KG1 (cell line): Measurements from ENCODE around the gene CGB3.
"Not testable (repeated sequence)": the region's sequence is repeated elsewhere in the genome, so short reads cannot be mapped to it uniquely, and the experiment has no call there.

ENCODE experiments used
- DNase-seq: peaks from one replicate; lab custom pipeline; 2025; lab: John Stamatoyannopoulos, UW

CGB3 gene

DNA sequence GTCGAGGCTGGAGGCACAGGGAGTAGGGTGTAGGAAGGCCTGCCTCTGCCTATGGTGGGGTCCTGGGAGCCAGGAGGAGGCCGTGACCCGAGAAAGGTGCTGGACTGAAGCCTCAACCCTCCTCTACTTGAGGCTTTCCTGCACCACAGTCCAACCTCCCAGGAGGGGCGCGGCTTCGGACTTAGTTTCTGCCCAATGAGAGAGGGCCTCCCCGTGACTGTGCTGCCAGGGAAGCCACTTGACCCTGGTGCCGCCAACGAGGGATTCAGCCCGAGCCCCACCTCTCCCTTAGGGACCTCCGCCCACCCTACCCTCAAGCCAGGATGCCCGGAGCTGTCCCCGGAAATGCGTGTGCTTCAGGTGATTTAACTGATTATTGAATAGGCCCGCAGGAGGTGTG, at the start of gene CGB3:
Gene CGB3, minus strand, starts transcription at position 101 of the 400 bp plus-strand sequence. CDS start 362 bp downstream, outside the sequence.
- DNase-seq, result not testable (repeated sequence)

DNA sequence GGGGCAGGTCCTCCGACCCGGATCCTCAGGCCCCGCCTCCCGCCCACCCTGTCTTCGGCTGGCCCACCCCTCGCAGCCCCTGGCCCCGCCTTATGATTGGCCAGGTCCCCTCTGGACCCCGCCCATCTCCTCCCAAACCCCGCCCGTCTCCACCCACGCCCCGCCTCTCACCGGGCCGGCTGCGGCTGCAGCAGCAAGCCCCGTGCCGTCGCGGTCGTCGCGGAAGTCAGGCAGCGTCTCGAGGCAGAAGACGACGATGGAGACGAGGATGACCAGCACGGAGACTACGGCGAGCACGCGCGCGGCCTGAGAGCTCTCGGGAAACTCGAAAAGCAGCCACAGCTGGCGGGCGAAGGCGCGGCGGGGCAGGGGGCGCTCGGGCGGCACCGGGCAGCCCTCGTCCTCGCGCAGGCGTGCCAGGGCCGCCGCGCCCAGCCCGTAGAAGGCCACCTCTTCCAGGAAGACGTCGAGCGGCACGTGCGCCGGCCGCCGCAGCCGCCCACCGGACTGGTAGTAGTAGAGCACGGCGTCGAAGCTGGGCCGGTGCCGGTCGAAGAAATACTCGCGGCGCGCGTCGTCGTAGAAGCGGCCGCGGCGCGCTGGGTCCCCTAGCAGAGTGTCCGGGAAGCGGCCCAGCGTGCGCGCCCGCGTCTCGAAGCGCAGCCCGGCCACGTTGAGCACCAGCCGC, 47.9 kb upstream of the CGB3 start:
- DNase-seq, result no peak

DNA sequence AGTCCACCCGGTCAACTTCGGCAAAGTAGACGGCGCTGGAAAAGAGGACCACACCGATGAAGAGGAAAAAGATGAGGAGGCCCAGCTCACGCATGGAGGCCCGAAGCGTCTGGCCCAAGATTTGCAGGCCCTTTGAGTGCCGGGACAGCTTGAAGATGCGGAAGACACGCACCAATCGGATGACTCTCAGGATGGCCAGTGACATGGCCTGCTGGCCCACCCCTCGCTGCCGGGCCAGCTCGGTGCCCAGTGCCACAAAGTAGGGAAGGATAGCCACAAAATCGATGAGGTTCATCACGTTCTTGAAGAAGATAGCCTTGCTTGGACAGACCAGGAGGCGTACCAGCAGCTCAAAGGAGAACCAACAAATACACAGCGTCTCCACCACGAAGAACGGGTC, 46.3 kb upstream of the CGB3 start:
- DNase-seq, result no peak

DNA sequence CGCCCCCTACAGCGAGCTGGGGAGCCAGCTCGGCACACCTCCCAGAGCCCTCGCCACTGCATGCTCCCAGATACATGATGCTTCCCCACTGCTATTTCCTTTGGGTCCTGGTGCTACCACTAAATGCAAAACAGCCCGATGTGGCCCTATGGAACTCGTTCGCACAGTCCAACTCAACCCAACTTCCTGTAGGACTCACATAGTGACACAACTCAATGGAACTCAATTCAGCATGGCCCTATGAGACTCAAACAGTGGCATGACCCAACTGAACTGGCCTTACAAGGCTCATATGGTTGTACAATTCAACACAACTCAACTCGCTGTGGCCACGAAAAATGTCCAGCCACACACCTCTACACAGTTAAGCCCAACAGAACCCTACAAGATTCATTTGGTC, 44.9 kb upstream of the CGB3 start:
- no peak for DNase-seq

DNA sequence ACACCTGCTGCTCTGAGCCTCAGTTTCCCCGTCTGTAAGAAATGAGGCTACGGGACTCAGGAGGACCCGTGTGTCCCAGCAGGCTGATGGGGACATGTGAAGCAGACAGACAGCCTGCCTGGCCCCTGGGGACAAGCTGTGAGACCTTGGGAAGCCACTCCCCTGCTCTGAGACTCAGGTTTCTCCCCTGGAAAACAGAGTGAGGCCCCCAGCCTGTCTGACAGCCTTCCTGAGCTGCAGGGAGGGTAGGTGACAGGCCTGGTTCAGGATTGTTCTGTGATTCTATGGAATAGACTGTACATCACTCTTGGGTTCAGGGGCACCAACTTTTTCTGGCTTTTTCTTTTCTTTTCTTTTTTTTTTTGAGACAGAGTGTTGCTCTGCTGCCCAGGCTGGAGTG, 43.4 kb upstream of the CGB3 start:
- no peak for DNase-seq

DNA sequence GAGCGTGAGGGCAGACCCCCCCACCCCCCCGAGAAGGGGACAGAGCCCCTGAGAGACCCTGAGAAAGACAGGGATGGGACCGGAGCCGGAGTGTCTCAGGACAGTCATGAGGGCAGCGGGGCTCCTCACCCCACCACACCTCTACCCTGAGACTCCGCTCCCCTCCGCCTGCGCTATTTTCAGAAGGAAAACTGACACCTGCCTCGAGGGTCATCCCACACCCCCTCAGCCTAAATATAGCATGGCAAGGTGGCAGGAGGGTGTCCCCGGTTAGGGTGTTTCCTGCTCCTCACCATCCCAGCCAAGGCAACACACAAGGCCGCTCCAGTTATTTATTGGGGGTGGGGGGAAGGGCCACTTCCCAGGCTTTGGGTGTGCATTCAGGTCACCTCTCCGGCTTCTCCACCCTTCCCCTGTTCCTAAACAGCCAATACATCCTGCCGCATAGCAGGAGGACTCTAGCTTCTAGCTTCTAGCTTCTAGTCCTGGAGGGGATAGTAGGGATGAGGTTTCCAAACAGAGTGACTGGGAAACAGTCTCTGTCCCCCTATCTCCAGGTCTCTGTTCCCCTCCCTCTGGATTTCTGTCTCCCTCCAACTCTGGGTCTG, 41.9 kb upstream of the CGB3 start:
- no peak for DNase-seq

DNA sequence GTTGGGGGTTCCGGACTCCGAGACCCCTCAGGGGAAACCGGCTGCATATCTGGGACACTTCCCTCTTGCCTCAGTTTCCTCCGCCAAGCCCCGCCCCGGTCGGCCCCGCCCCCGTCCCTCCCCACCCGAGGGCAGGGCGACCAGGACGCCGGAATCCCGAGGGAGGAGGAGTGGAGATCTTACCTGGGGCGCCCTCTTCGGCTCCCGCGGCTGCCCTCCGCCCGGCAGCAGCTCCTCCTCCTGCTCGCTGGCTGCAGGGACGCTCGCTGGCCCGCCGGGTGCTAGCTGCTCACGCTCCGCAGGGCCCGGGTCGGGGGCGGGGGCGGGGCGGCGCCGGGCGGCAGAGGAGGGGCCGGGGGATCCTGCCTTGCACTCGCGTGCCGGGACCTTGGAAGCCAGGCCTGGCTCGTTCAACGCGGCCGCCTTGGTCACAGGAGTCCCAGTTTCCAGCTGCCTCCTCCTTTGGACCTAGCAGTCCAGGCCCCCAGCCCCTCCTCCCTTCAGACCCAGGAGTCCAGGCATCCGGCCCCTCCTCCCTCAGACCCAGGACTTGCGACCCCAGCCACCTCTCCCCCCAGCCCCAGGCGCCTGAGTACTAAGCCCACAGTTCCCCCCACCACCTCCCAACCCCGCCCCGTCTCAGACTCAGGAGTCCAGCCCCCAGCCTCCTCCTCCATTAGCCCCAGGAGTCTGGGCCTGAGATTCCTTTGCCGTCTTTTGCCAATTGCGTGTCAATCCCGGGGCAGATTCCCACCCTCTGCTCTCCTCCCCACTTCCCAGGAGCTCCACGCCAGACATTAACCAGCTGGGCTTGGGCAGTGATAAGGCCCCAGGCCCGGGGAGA, 40.9 kb upstream of the CGB3 start, which contains the start of gene NTF4:
Gene NTF4, minus strand, starts transcription at position 51 of the 844 bp plus-strand sequence. CDS start 2,821 bp downstream, outside the sequence.
- no peak for DNase-seq

DNA sequence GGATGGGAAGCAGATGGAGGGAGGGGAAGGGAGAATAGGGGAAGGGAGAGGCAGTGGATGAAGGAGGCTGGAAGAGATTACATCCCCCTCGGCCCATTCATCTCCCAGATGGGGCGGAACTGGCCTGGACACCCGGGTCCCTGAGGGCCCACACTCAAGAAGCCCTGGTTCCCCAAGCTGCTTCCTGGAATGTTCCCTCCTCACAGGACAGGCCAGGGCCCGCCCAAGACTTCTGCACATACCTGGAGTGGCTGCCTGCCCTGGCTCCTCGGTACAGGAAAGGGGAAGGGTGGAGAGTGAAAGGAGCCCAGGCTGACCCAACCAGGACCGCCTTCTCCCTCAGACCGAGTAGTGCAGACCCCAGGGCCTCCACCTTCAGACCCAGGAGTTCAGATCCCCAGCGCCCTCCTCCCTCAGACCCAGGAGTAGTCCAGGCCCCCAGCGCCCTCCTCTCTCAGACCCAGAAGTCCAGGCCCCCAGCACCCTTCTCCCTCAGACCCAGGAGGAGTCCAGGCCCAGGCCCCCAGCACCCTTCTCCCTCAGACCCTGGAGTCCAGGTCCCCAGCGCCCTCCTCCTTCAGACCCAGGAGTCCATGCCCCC, 40.0 kb upstream of the CGB3 start:
- DNase-seq, result no peak

DNA sequence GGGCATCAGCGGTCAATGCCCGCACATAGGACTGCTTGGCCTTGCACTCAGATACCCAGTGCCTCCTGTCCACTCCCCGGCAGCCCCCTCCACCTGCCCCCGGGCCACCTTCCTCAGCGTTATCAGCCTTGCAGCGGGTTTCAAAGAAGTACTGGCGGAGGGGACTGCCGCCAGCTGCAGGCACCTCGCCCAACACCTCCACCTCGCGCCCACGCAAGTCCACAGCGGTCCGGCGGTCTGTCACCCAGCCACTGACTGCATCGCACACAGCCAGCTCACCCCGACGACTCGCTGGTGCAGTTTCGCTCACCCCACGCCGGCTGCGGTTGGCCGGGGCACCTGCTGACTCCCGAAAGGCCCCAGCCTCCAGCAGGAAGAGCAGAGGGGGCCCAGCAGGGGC, 37.3 kb upstream of the CGB3 start:
- DNase-seq, result no peak

DNA sequence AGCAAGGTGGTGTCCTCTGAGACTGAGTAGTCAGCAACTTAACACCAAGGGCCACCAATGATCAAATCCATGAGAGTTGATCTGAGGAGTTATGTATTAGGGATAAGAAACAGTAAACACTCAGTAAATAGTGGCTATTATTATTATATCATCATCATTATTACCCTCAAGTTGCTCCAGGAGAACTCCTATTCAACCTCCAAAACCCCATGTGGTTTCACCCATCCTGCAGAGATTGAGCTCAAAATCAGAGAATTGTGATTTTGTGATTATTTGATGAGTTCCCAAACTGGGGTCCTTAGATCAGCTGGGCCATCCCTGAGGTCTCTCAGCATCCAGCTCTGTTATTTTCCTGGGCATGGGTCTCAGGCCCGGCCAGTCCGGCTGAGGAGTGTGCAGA, 36.9 kb upstream of the CGB3 start:
- DNase-seq, result no peak

DNA sequence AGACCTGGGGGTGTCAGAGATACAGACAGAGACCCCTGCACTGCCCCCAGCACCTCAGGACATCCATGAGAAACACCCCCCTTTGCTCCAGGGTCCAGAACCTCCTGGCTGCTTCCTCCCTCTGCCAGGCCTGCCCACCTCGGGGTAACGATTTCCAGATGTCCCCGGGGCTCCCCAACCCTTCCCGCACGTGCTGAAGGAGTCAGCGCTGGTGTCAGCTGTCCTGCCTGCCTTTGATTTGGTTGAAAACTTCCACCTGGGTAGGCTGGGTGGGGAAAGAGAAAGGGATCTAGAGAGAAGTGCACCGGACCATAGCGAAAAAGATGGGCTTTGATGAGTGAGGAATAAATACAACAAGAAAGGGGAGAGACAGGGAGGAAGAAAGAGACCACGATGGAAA, 34.9 kb upstream of the CGB3 start:
- no peak for DNase-seq

DNA sequence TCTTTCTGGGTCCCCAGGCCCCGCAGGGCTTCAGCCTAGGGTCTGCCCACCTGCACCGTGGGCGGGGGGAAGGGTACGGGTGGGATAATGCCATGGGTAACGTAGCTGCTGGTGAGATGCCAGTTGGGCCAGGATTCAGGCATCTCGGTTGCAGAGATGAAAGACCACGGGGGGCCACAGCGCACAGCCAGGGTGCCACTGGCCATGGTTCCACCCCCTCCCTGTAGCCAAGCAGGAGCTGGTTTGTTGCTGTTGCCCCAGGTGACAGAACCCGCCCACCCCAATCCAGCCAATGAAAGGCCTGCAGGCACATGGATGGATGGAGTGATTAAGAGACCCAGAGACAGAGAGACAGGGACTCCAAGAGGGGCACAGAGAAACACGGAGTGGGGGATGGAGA, 34.4 kb upstream of the CGB3 start:
- DNase-seq, result no peak

DNA sequence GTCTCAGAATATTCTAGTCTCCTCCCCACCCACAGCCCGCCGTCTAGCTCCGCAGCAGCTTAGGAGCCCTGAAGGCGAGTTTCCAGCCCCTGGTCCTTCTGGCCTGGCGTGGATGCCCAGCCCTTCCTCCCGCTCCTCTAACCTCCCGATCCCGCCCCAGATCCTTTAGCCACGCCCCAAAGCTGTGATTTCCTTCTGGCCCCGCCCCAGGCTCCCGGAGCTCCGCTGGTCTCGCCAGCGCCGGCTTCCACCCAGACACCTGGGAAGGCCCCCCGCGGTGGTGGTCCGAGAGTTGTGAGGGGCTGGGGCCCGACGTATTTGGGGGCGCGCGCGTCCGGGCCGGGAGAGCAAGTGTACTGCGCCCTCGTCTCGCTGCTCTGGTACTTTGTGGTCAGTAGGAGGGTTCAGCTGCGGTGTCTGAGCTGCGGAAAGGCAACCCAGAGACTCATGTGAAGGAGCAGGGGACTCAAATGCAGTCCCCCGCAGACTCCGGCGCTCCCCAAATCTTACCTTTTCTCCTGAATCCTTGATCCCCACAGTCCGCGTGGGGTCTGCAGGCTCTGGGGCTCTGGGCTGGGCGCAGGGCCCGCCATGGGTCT, 33.6 kb upstream of the CGB3 start, which contains the start of gene CGB7:
Gene CGB7, minus strand, starts transcription at position 114 of the 599 bp plus-strand sequence. CDS start 2,374 bp downstream, outside the sequence.
- DNase-seq, result no peak

DNA sequence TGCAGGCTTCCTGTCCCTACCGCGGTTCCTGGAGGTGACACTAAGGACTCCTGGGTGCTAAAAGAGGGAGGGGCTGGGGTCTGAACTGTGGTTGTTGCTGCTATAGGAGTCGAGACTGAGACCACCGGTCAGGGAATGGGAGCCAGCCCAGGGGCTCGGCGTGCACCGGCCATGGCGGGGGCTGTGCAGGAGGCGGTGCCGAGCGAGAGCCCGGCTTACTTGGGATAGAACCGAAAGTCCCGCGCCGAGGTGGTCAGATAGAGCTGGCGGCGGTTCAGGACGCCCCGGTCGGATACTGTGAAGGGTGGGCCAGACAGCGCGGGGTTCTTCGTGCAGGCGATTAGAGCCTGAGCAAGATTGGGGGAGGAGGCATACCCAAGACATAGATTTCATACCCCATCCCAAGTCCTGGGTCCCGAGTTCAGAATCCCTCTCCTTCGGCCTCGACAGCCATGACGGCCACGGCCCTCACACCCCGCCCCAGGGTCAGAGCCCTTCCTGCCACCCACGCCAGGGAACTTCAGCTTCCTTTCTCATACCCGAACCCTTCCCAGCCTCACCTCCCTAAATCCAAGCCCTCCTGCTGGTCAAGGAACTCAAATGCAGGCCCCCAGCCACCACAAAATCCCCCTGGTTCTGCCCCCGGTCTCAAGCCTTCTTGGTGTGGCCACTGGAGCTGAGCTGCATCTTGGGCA, 32.9 kb upstream of the CGB3 start:
- not testable (repeated sequence) for DNase-seq

DNA sequence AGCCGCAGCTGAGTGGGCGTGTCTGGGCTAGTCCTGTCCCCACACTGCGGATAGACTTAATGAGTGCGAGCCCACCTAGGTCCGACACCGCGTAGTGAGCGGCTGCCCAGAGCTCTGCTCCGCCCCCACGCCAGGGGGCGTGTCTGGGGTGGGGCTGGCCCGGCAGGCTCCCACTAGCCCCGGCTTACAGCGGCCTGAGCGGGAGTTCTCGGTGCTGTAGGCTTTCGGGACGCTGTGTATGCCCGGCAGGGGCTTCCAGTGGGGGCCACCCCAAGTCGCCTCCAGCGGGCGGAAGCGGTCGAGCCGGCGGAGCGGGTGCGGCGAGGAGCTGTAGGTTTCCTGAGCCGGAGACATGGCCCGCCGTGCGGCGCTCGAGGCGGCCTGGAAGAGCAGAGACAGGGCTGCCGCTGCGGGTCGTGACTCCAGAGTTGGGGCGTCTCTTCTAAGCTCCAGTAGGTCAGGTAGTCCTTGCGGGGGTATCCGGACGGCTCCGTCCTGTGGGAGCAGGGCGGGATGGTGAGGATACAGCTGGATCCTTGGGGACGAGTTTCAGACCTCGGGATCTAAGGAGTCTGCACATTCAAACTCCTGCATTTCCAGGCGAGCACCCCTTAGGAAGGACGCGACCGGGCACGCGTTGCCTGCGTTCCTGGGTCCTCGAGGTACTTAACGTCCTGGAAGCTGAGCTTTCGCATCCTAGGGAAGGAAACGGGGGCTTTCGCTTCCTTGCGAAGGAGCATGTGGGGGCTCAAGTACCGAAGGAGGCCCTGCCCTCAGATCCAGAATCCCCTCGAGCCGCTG, 32.2 kb upstream of the CGB3 start:
- DNase-seq, result no peak

DNA sequence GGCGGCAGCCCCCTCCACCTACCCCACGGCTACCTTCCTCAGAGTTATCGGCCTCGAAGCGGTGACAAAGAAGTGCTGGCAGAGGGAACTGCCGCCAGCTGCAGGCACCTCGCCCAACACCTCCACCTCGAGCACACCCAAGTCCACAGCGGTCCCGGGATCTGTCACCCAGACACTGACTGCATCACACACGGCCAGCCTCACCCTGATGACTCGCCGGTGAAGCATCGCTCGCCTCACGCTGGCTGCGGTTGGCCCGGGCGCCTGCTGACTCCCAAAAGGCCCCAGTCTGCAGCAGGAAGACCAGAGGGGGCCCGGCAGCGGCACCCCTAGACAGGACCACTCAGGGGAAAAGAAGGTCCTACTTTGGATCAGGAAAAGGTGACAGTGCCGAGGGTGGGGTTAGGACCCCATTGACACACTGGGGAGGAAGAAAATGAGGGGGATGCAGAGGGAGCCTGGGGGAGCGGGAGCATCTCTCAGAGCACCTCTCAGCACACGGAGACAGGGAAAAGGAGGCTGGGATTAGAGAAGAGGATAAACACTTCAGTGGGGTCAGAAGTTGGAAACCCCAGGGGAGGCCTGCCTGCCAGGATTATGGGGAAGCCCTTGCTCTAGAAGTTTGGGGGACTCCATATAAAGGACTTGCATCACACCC, 26.4 kb upstream of the CGB3 start:
- DNase-seq, result not testable (repeated sequence)

DNA sequence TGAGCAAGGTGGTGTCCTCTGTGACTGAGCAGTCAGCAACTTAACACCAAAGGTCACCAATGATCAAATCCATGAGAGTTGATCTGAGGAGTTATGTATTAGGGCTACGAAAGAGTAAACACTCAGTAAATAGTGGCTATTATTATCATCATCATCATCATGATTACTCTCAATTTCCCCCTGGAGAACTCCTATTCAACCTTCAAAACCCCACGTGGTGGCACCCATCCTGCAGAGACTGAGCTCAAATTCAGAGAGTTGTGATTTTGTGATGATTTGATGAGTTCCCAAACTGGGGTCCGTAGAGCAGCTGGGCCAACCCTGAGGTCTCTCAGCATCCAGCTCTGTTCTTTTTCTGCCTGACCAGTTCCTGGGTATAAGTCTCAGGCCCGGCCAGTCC, 25.7 kb upstream of the CGB3 start:
- DNase-seq, result not testable (repeated sequence)

DNA sequence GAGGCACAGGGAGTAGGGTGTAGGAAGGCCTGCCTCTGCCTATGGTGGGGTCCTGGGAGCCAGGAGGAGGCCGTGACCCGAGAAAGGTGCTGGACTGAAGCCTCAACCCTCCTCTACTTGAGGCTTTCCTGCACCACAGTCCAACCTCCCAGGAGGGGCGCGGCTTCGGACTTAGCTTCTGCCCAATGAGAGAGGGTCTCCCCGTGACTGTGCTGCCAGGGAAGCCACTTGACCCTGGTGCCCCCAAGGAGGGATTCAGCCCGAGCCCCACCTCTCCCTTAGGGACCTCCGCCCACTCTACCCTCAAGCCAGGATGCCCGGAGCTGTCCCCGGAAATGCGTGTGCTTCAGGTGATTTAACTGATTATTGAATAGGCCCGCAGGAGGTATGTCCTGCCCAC, 24.9 kb upstream of the CGB3 start, which contains the start of gene CGB8:
Gene CGB8, minus strand, starts transcription at position 101 of the 400 bp plus-strand sequence. CDS start 372 bp downstream, outside the sequence.
- DNase-seq, result not testable (repeated sequence)

DNA sequence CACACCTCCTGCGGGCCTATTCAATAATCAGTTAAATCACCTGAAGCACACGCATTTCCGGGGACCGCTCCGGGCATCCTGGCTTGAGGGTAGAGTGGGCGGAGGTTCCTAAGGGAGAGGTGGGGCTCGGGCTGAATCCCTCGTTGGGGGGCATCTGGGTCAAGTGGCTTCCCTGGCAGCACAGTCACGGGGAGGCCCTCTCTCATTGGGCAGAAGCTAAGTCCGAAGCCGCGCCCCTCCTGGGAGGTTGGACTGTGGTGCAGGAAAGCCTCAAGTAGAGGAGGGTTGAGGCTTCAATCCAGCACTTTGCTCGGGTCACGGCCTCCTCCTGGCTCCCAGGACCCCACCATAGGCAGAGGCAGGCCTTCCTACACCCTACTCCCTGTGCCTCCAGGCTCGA, 19.4 kb upstream of the CGB3 start, which contains the start of gene CGB5:
Gene CGB5, plus strand, starts transcription at position 301 of the 400 bp plus-strand sequence. CDS start 362 bp downstream, outside the sequence.
- not testable (repeated sequence) for DNase-seq
